T-helper 2 cell (primary cell): Measurements from ENCODE around the gene WNT6.

Experiments
- DNase-seq, 5 experiments: peaks; one replicate each; pipeline versions ENCODE4 v3.0.0 to v3.0.0-alpha.2; 2012 to 2022

Gene WNT6

GRCh38 chr2:218858138-218858445 is 1.5 kb upstream of the WNT6 start:
- DNase-seq = no peak

- no peak for DNase-seq
Observed at GRCh38 chr2:218858671-218859555, 692 bp upstream of the WNT6 start.

GRCh38 chr2:218859988-218860831 is 605 bp downstream of the WNT6 start:
- no peak for DNase-seq

- no peak for DNase-seq
Observed at GRCh38 chr2:218860950-218861381, 1.4 kb downstream of the WNT6 start.

DNA sequence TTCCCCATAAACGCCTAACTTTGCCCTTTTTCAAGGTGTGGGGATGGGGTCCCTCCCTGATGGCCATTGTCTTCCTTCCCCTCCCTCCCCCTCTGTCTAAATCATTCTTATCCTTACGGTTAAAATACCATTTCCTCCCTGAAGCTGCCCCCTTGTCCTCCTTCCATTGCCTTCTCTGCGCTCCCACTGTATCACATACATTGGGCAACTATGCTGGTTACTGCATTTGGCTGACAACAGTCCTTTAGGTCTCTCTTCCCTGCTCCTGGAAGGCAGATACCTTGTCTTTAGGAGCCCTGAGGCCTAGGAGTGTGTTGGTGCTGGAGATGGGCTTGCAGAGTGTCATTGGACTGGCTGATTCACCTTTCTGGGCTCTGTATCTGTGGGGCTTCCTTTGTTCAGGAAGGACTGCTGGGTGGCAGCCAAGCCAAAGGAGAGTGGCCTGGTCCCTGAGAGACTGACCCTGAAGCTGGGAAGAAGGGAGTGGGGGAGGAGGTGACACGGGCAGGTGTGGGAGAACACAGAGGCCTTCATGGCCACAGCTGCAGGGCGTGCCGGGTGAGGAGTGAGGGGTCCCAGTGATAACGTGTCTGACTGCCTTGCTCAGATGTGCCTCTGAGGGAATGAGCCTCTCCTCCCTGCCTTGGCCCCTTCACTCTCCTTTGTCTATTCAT is 2.2 kb downstream of the WNT6 start:
- no peak for DNase-seq

- DNase-seq = no peak
Observed at GRCh38 chr2:218863021-218863520, 3.5 kb downstream of the WNT6 start.

DNA sequence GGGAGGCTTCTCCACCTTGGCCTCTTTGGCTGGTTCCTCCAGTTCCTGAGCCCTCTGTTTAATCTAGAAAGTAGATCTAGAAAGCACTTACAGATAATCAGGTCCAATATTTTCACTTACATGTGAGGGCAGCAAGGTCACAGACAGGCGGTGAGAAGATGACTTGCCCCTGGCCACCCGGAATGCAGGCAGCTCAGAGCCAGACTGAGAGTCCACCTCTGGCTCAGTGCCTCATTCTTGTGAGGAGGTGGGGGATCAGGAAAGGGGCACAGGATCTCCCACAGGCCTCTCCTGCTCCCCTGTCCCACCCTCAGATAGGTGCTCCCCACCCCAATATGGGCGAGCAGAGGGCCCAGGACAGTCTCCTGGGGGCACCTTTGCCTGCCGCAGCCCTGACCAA is 5.8 kb downstream of the WNT6 start:
- DNase-seq = no peak

- DNase-seq = no peak
Observed at GRCh38 chr2:218865999-218866398, 6.4 kb downstream of the WNT6 start.

DNA sequence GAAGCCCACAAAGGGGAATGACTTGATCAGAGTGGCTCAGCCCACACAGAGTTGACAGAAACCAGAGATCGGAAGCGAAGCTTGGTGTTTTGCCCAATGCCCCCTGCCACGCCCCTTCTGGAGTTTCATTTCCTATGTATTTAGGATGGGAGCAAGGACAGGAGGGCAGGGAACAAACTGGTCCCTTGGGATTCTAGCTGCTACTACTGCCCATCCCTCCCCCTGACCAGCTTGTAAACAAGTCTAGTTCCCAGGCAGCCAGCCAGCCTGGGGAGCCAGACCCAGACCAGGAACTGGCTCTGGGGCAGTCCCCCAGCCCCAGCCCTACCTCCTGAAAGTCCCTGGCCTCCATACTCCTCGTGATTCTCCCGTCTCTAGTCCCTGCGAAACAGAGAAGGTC is 8.3 kb downstream of the WNT6 start:
- DNase-seq = no peak

- DNase-seq = no peak
Observed at GRCh38 chr2:218869064-218869463, 9.5 kb downstream of the WNT6 start.

DNA sequence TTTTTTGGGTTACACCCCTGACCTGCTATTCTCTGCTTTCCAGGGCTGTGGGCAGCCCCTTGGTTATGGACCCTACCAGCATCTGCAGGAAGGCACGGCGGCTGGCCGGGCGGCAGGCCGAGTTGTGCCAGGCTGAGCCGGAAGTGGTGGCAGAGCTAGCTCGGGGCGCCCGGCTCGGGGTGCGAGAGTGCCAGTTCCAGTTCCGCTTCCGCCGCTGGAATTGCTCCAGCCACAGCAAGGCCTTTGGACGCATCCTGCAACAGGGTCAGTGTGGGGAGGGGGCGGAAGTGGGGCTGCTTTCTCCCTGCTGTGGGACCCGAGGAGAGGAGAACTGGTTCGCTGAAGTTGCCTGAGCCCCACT is 11.4 kb downstream of the WNT6 start:
- no peak for DNase-seq

GRCh38 chr2:218871345-218872302 is 12.0 kb downstream of the WNT6 start:
- peak in 1 of 5 experiments; percentile 55 for DNase-seq

DNA sequence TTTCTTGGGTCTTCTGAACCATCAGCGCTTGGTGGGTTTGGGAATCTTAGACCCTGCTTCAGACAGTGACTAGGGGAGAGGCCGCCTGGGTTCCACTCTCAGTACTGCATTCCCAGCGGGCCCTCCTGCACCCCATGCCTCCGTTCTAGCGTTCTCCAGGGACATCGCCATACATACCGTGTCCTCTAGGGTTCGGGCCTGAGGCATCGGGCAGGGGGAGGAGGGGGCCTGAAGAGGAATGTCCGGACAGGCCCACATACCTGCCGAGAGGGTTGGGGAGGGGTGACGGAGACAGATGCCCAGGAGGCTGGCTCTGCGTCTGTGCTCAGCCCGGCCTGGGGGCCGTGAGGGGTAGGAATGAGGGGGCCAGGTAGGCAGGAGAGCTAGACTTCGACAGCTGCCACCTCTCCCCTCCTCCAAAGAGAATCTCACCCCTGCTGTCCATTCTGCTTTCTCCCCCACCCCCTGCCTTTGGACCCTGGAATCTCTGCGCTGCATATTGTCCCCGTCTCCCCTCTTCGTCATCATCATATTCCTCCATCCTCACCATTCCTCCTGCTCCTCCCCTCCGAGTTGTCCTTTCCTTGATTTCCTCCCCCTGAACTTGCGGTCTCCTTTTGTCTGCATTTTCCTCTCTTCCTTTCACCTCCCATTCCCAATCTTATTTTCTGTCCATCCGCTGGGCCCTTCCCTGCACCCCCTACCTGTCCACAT is 13.2 kb downstream of the WNT6 start:
- DNase-seq = no peak

- DNase-seq = peak in 1 of 5 experiments; percentile 46
Observed at GRCh38 chr2:218873359-218874194, 14.0 kb downstream of the WNT6 start.

- no peak for DNase-seq
Observed at GRCh38 chr2:218875692-218876246, 16.2 kb downstream of the WNT6 start.

DNA sequence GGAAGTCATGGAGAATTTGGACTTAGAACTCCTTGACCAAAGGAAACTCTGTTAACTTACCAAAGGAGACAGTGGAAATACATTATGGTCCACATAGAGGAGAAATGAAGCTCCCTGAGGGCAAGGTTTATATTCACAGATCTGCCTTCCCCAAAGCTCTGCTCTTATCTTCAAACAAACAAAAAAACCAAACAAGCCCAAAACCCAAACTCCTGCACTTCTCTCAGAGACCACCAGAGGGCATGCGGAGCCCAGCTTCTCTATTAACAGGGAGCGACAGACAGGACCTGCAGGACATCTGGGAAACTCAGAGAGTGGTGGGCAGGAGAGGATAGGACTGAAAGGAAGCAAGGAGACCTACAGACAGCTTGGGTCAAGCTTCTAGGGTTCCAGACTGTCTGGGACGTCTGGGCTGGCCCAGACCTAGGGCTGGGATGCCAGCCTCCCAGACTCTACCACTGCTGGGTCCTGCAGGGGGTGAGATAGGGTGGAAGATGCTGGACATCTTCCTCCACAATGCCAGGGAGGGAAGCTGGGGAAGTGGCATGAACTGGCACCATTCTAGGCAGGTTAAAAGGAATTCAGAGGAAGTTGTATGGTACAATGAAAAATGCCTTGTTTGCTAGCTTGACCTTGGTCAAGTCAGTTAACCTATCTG is 17.1 kb downstream of the WNT6 start:
- peak in 4 of 5 experiments; percentile 58 to 62 (median 60) for DNase-seq

- DNase-seq = no peak
Observed at GRCh38 chr2:218877331-218877730, 17.7 kb downstream of the WNT6 start.

- no peak for DNase-seq
Observed at GRCh38 chr2:218877891-218878290, 18.3 kb downstream of the WNT6 start.

- DNase-seq = no peak
Observed at GRCh38 chr2:218878486-218878885, 18.9 kb downstream of the WNT6 start.
